Fibroblast of lung (primary cell): Measurements from ENCODE around the gene COCH. TPM values are rescaled to one million over a fixed set of nuclear protein-coding genes. Genes with fewer than 3 reads are reported as not detected.
"Not testable (repeated sequence)": the region's sequence is repeated elsewhere in the genome, so short reads cannot be mapped to it uniquely, and the experiment has no call there.

Experiments used
- DNase-seq, 2 donors: peaks; one replicate each; pipeline versions ENCODE4 v3.0.0 to v3.0.0-alpha.2; 2010; ENCODE audit warnings: low read depth in 2 of 2
- H2AFZ ChIP-seq: 2 replicates; pipeline ENCODE4 v1.5.1; 2012; ENCODE audit warnings: low read length, control low read depth, inconsistent platforms
- H3K27ac ChIP-seq: 2 replicates; pipeline ENCODE4 v1.5.1; 2011; ENCODE audit warnings: low read length, control low read depth; ENCODE audit not compliant: insufficient read depth
- H3K27me3 ChIP-seq: 2 replicates; pipeline ENCODE4 v1.5.1; 2011; ENCODE audit warnings: mild to moderate bottlenecking, low read length; ENCODE audit not compliant: control insufficient read depth, insufficient read depth
- H3K36me3 ChIP-seq: 2 replicates; pipeline ENCODE4 v1.5.1; 2011; ENCODE audit warnings: low read length; ENCODE audit not compliant: control insufficient read depth, insufficient read depth
- H3K4me1 ChIP-seq: 2 replicates; pipeline ENCODE4 v1.5.1; 2011; ENCODE audit warnings: low read length; ENCODE audit not compliant: control insufficient read depth, insufficient read depth; ENCODE audit errors: extremely low read depth
- H3K4me2 ChIP-seq: 2 replicates; pipeline ENCODE4 v1.5.1; 2011; ENCODE audit warnings: low read length, control low read depth; ENCODE audit not compliant: insufficient read depth; ENCODE audit errors: extremely low read depth
- H3K4me3 ChIP-seq, 4 experiments: fragments of 200-600 bp in 1 of 4; sonication (generic) in 1 of 4; replicated peaks in 1 of 4; 2 replicates each; pipeline ENCODE4 v1.5.1; 2011 to 2016; ENCODE audit warnings: low read length in 4 of 4, low read depth in 3 of 4, mild to moderate bottlenecking in 3 of 4, control low read depth in 2 of 4, inconsistent platforms in 1 of 4, mixed read lengths in 1 of 4; ENCODE audit not compliant: insufficient read depth in 1 of 4; ENCODE audit errors: control extremely low read depth in 1 of 4
- H3K79me2 ChIP-seq: 2 replicates; pipeline ENCODE4 v1.5.1; 2012; ENCODE audit warnings: mild to moderate bottlenecking, low read length, inconsistent platforms; ENCODE audit not compliant: control insufficient read depth, insufficient read depth
- H3K9ac ChIP-seq: 2 replicates; pipeline ENCODE4 v1.5.1; 2011; ENCODE audit warnings: mild to moderate bottlenecking, low read length, control low read depth; ENCODE audit not compliant: insufficient read depth
- H3K9me3 ChIP-seq: 2 replicates; pipeline ENCODE4 v1.5.1; 2012; ENCODE audit warnings: low read depth, low read length; ENCODE audit not compliant: control insufficient read depth, insufficient read depth
- H4K20me1 ChIP-seq: 2 replicates; pipeline ENCODE4 v1.5.1; 2011; ENCODE audit warnings: low read length; ENCODE audit not compliant: control insufficient read depth, insufficient read depth; ENCODE audit errors: extremely low read depth
- EZH2 ChIP-seq: IDR thresholded peaks from 2 replicates; pipeline ENCODE4 v1.5.1; 2012; ENCODE audit warnings: low read length, control low read depth, mild to moderate bottlenecking; ENCODE audit errors: missing control alignments
- polyA plus RNA-seq, 2 donors: library from polyadenylated mRNA; depleted of rRNA in 1 of 2; stranded (reverse) in 1 of 2; unstranded in 1 of 2; fragments of >200 nt; gene quantifications; 2 replicates each; pipeline ENCODE4 v1.2.1, GENCODE V29; 2011 to 2012; ENCODE audit warnings: missing spikeins in 1 of 2
- total RNA-seq: library from RNA; depleted of rRNA; stranded (reverse); fragments of >200 nt; gene quantifications from 2 replicates; pipeline ENCODE4 v1.2.1, GENCODE V29; 2014
- TF ChIP-seq, protein P1 (sequence below), 2 donors: IDR thresholded peaks in 1 of 2; conservative IDR thresholded peaks in 1 of 2; 1 replicate in 1 of 2; 2 replicates in 1 of 2; pipeline ENCODE4 v1.5.1; 2011 to 2012; ENCODE audit warnings: low read length in 2 of 2, control low read depth in 1 of 2, inconsistent platforms in 1 of 2, low read depth in 1 of 2, mild to moderate bottlenecking in 1 of 2

The COCH gene
- total and polyA plus RNA-seq, 2 donors (not counting 1 experiment from before 2014, with no cell fraction given): 0.33 to 0.72 TPM

DNA sequence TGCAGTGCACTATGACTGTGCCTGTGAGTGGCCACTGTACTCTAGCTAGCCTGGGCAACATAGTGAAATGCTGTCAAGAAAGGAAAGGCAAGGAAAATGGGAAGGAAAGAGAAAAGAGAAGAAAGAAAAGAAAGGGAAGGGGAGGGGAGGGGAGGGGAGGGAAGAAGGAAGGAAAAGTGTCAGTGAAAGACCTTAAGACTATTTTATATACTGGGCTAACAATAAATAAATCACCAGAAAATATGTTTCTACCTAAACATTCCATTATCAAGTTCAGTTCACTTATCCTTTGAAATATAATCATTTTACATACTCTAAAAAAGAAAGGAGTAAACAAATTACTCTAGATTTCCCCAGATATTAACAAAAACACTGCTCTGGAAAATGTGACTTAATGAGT, 22.1 kb downstream of the COCH start:
- TF ChIP-seq EZH2: no peak
- TF ChIP-seq, protein P1, sequence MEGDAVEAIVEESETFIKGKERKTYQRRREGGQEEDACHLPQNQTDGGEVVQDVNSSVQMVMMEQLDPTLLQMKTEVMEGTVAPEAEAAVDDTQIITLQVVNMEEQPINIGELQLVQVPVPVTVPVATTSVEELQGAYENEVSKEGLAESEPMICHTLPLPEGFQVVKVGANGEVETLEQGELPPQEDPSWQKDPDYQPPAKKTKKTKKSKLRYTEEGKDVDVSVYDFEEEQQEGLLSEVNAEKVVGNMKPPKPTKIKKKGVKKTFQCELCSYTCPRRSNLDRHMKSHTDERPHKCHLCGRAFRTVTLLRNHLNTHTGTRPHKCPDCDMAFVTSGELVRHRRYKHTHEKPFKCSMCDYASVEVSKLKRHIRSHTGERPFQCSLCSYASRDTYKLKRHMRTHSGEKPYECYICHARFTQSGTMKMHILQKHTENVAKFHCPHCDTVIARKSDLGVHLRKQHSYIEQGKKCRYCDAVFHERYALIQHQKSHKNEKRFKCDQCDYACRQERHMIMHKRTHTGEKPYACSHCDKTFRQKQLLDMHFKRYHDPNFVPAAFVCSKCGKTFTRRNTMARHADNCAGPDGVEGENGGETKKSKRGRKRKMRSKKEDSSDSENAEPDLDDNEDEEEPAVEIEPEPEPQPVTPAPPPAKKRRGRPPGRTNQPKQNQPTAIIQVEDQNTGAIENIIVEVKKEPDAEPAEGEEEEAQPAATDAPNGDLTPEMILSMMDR (conservative IDR thresholded peaks at IDR 0.05 in 1 of 2, IDR thresholded peaks at IDR 0.05 in 1 of 2; ENCODE audit: low read depth in 1 of 2, low read length in 2 of 2): no peak
- Histone ChIP-seq H3K36me3 (peaks cover 3% of the 10 kb centered on the region), H3K4me3 (no peak overlapping the region), H3K79me2 (no peaks in the 10 kb centered on the region), H3K4me2 (no peak overlapping the region), H3K9me3 (no peaks in the 10 kb centered on the region), H3K27ac (no peak overlapping the region), H3K9ac (no peak overlapping the region), H4K20me1 (no peaks in the 10 kb centered on the region), H2AFZ (no peak overlapping the region), H3K4me1 (no peaks in the 10 kb centered on the region), H3K27me3 (no peaks in the 10 kb centered on the region)
- DNase-seq: no peak

DNA sequence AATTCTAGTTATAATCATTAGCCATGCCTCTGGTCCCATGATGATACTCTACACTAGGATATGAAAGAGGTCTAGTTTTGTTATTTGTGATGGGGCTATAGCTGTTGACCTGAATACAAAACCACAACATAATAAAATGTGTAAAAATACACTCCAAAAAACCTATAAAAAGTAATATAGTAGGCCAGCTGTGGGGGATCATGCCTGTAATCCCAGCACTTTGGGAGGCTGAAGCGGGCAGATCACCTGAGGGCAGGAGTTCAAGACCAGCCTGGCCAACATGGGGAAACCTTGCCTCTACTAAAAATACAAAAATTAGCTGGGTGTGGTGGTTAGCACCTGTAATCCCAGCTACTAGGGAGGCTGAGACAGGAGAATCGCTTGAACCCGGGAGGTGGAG, 22.8 kb downstream of the COCH start:
- not testable (repeated sequence) for H3K4me3 ChIP-seq, H4K20me1 ChIP-seq, H3K9ac ChIP-seq, DNase-seq, H3K4me1 ChIP-seq, H3K9me3 ChIP-seq, H3K36me3 ChIP-seq, H3K79me2 ChIP-seq, H2AFZ ChIP-seq, H3K27me3 ChIP-seq, H3K4me2 ChIP-seq, H3K27ac ChIP-seq

DNA sequence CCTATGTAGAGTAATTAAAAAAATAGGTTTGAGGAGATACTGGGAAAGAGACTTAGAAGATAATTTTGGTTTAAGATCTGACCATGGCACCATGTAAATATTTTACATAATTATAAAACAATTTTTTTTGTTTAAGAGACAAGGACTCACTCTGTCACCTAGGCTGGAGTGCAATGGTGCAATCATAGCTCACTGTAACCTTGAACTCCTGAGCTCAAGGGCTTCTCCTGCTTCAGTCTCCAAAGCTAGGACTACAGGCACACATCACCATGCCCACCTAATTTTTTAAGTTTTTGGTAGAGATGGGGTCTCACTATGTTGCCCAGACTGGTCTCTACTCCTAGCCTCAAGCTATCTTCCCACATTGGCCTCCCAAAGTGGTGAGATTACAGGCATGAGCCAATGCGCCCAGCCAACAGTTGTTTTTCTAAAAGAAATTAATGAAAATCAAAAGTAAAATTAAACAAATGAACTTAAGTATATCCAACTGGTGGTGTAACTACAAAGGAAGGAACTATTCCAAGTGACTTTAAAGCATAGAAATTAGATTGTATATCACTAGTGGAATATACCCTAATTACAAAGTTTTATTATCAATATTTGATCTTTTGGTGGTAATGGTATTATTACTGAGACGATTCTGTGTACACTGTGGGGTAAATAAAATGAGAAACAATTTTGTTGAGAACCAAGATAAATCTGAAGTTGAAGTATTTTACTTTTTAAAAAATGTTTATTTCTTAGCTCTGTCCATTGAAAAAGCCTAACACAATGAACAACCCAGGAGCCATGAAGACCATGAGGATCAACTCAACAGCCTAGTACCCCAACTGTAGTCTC, 29.1 kb downstream of the COCH start:
- Histone ChIP-seq H3K4me1 (no peaks in the 10 kb centered on the region), H3K9ac (no peak overlapping the region), H3K4me2 (no peak overlapping the region), H3K36me3 (peaks cover 3% of the 10 kb centered on the region), H4K20me1 (no peaks in the 10 kb centered on the region), H3K4me3 (no peak overlapping the region), H2AFZ (no peak overlapping the region), H3K27ac (no peak overlapping the region), H3K27me3 (no peaks in the 10 kb centered on the region), H3K9me3 (no peaks in the 10 kb centered on the region), H3K79me2 (no peaks in the 10 kb centered on the region)
- TF ChIP-seq, protein P1 (conservative IDR thresholded peaks at IDR 0.05 in 1 of 2, IDR thresholded peaks at IDR 0.05 in 1 of 2; ENCODE audit: low read depth in 1 of 2, low read length in 2 of 2): no peak
- TF ChIP-seq EZH2: no peak
- DNase-seq: no peak
